SK-N-SH (cell line): ENCODE measurements around the gene RNF146. TPM values are rescaled to one million over a fixed set of nuclear protein-coding genes. Genes with fewer than 3 reads are reported as not detected.

Experiments
- CTCF ChIA-PET: fragments of 300-600, 350-600 bp; formaldehyde crosslinking; extraction: SDS; loops from one replicate; lab custom pipeline; 2021; lab: Yijun Ruan, JAX
- POLR2A ChIA-PET: fragments of 350-600 bp; sonication (Branson Sonifier 250); formaldehyde crosslinking; extraction: SDS; loops from one replicate; lab custom pipeline; 2020; ENCODE audit warnings: antibody characterized with exemption, inconsistent platforms; lab: Yijun Ruan, JAX
- DNase-seq: peaks from one replicate; pipeline ENCODE4 v3.0.0; 2012
- H2AFZ ChIP-seq: fragments of 200-600 bp; sonication (generic); 2 replicates; pipeline ENCODE4 v1.8.1; 2016; ENCODE audit warnings: antibody characterized with exemption, mild to moderate bottlenecking, low read depth
- H3F3A ChIP-seq: fragments of 200-600 bp; sonication (generic); replicated peaks from 2 replicates; pipeline ENCODE3; 2016; ENCODE audit warnings: antibody characterized with exemption, mild to moderate bottlenecking; ENCODE audit not compliant: insufficient read depth
- H3K27ac ChIP-seq, 2 experiments: fragments of 200-500 bp in 1 of 2; fragments of 200-600 bp in 1 of 2; sonication (Bioruptor generic) in 1 of 2; sonication (generic), shearing (Covaris generic) in 1 of 2; 2 replicates each; pipeline versions ENCODE4 v1.5.1 to v1.6.1; 2014 to 2016; ENCODE audit warnings: low read depth in 2 of 2, inconsistent platforms in 1 of 2, low read length in 1 of 2, mild to moderate bottlenecking in 1 of 2, mixed read lengths in 1 of 2
- H3K27me3 ChIP-seq: fragments of 200-600 bp; sonication (generic), shearing (Covaris generic); 2 replicates; pipeline ENCODE4 v1.6.1; 2016; ENCODE audit warnings: mixed run types; ENCODE audit not compliant: insufficient read depth
- H3K36me3 ChIP-seq, 2 experiments: fragments of 200-500 bp in 1 of 2; fragments of 200-600 bp in 1 of 2; sonication (Bioruptor generic) in 1 of 2; sonication (generic) in 1 of 2; replicated peaks in 1 of 2; 2 replicates each; pipeline versions ENCODE3 to v1.5.1; 2014 to 2016; ENCODE audit warnings: low read length in 1 of 2, mild to moderate bottlenecking in 1 of 2; ENCODE audit not compliant: insufficient read depth in 2 of 2, control insufficient read depth in 1 of 2
- H3K4me1 ChIP-seq, 2 experiments: fragments of 200-500 bp in 1 of 2; fragments of 200-600 bp in 1 of 2; sonication (Bioruptor generic) in 1 of 2; sonication (generic), shearing (Covaris generic) in 1 of 2; 2 replicates each; pipeline versions ENCODE4 v1.5.1 to v1.6.1; 2014 to 2016; ENCODE audit warnings: low read depth in 1 of 2, low read length in 1 of 2, mixed run types in 1 of 2; ENCODE audit not compliant: insufficient read depth in 2 of 2, control insufficient read depth in 1 of 2
- H3K4me2 ChIP-seq: fragments of 200-600 bp; sonication (generic), shearing (Covaris generic); 2 replicates; pipeline ENCODE4 v1.6.1; 2017; ENCODE audit warnings: mixed run types
- H3K4me3 ChIP-seq, 2 experiments: fragments of 200-500 bp in 1 of 2; fragments of 200-600 bp in 1 of 2; sonication (Bioruptor generic) in 1 of 2; sonication (generic), shearing (Covaris generic) in 1 of 2; 2 replicates each; pipeline versions ENCODE4 v1.5.1 to v1.8.1; 2014 to 2016; ENCODE audit warnings: low read depth in 2 of 2, inconsistent platforms in 1 of 2, low read length in 1 of 2, mild to moderate bottlenecking in 1 of 2, mixed read lengths in 1 of 2, moderate library complexity in 1 of 2
- H3K79me2 ChIP-seq: fragments of 200-600 bp; sonication (generic); 2 replicates; pipeline ENCODE4 v1.8.1; 2017; ENCODE audit warnings: mild to moderate bottlenecking; ENCODE audit not compliant: insufficient read depth
- H3K9ac ChIP-seq: fragments of 200-600 bp; sonication (generic); 2 replicates; pipeline ENCODE4 v1.6.1; 2017; ENCODE audit warnings: mixed run types
- H3K9me2 ChIP-seq: fragments of 200-600 bp; sonication (generic); 2 replicates; pipeline ENCODE4 v1.6.1; 2017; ENCODE audit warnings: mixed run types
- H3K9me3 ChIP-seq: fragments of 200-600 bp; sonication (generic); 2 replicates; pipeline ENCODE4 v1.6.1; 2017; ENCODE audit warnings: mixed run types, mild to moderate bottlenecking, moderate library complexity
- H4K20me1 ChIP-seq: fragments of 200-600 bp; sonication (generic); 2 replicates; pipeline ENCODE4 v1.6.1; 2017; ENCODE audit warnings: mild to moderate bottlenecking, mixed run types; ENCODE audit not compliant: insufficient read depth
- EZH2phosphoT487 ChIP-seq: fragments of 200-600 bp; sonication (generic); IDR thresholded peaks from 2 replicates; pipeline ENCODE4 v1.6.1; 2017; ENCODE audit warnings: low read depth, mixed run types, mild to moderate bottlenecking, antibody characterized with exemption, moderate library complexity, borderline replicate concordance
- FOXJ3 ChIP-seq: sonication (generic); formaldehyde crosslinking; IDR thresholded peaks from 2 replicates; pipeline ENCODE4 v1.5.1; 2020; ENCODE audit warnings: mild to moderate bottlenecking, missing genetic modification reagents
- JUND ChIP-seq: IDR thresholded peaks from 2 replicates; pipeline ENCODE4 v1.4.0; 2012
- MXI1 ChIP-seq: IDR thresholded peaks from 2 replicates; pipeline ENCODE4 v1.6.1; 2012; ENCODE audit warnings: mild to moderate bottlenecking, low read depth, low read length, improper control_type of control experiment
- NFIC ChIP-seq: IDR thresholded peaks from 2 replicates; pipeline ENCODE4 v1.4.0; 2012; ENCODE audit warnings: borderline replicate concordance
- RCOR1 ChIP-seq: fragments of 150-350 bp; IDR thresholded peaks from 2 replicates; pipeline ENCODE4 v1.6.1; 2017; ENCODE audit warnings: antibody characterized with exemption, low read length
- RXRA ChIP-seq: IDR thresholded peaks from 2 replicates; pipeline ENCODE4 v1.4.0; 2012; ENCODE audit warnings: low read depth, mild to moderate bottlenecking, borderline replicate concordance
- YY1 ChIP-seq: IDR thresholded peaks from 2 replicates; pipeline ENCODE4 v1.4.0; 2012; ENCODE audit warnings: low read depth, mild to moderate bottlenecking
- WGBS: methylation state at CpG from one replicate; pipeline ENCODE4 v1.1.6; 2017; ENCODE audit warnings: low lambda C conversion rate; 5-methylcytosine and 5-hydroxymethylcytosine counted together
- polyA plus RNA-seq, 3 experiments: library from polyadenylated mRNA; depleted of rRNA; stranded (reverse); fragments of >200 nt; gene quantifications; 2 replicates each; pipeline ENCODE4 v1.2.3, GENCODE V29; 2012
- TF ChIP-seq, protein P1 (sequence below): fragments of 200-600 bp; sonication (generic); IDR thresholded peaks from 2 replicates; pipeline ENCODE4 v1.6.1; 2017; ENCODE audit warnings: antibody characterized with exemption, mild to moderate bottlenecking, moderate library complexity
- TF ChIP-seq, protein P2 (sequence below): IDR thresholded peaks from 2 replicates; pipeline ENCODE4 v1.4.0; 2012; ENCODE audit warnings: low read depth
- TF ChIP-seq, protein P3 (sequence below): fragments of 150-350 bp; IDR thresholded peaks from 2 replicates; pipeline ENCODE4 v1.6.1; 2016; ENCODE audit warnings: mild to moderate bottlenecking, low read depth, low read length
- TF ChIP-seq, protein P4 (sequence below): IDR thresholded peaks from 2 replicates; pipeline ENCODE4; 2012

Gene RNF146
- polyA plus RNA-seq, 1 of the 3 experiments (the other 2 are of a cell fraction), result 29.2 TPM

DNA sequence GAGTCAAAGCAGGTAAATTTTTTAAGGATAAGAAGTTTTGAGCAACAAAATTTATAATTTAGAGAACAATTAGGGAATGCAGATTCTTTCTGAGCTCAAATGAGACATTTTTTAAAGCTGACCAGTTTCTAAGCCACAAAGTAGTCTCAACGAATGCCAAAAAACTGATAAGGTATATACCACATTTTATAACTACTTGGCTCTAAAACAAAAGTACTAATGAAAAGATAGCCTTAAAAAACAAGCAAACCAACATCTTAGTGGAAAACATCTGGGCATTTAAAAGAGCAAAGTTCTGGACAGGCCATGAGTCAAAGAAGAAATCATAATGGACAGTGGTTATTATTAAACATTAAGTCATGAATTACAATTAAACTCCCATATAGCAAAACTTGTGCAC, 23.2 kb upstream of the RNF146 start:
- no peaks in the 10 kb centered on the region for H3K4me1 ChIP-seq
- no peak overlapping the region for H3K4me3 ChIP-seq
- 8% methylated on average over 1 of the region's 1 CpG for WGBS
- no peak overlapping the region for H2AFZ ChIP-seq
- no peaks in the 10 kb centered on the region for H3K27me3 ChIP-seq
- no peaks in the 10 kb centered on the region for H3K79me2 ChIP-seq
- H3K27ac ChIP-seq, result no peak overlapping the region
- H3K4me2 ChIP-seq, result no peak overlapping the region
- POLR2A ChIA-PET, result no interaction called here
- H4K20me1 ChIP-seq, result no peaks in the 10 kb centered on the region
- H3K36me3 ChIP-seq, result no peaks in the 10 kb centered on the region
- DNase-seq, result no peak
- TF ChIP-seq FOXJ3 (CRISPR knock-in tag), result no peak
- no peak for TF ChIP-seq EZH2phosphoT487
- TF ChIP-seq, protein P1, sequence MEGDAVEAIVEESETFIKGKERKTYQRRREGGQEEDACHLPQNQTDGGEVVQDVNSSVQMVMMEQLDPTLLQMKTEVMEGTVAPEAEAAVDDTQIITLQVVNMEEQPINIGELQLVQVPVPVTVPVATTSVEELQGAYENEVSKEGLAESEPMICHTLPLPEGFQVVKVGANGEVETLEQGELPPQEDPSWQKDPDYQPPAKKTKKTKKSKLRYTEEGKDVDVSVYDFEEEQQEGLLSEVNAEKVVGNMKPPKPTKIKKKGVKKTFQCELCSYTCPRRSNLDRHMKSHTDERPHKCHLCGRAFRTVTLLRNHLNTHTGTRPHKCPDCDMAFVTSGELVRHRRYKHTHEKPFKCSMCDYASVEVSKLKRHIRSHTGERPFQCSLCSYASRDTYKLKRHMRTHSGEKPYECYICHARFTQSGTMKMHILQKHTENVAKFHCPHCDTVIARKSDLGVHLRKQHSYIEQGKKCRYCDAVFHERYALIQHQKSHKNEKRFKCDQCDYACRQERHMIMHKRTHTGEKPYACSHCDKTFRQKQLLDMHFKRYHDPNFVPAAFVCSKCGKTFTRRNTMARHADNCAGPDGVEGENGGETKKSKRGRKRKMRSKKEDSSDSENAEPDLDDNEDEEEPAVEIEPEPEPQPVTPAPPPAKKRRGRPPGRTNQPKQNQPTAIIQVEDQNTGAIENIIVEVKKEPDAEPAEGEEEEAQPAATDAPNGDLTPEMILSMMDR, result no peak
- no peak for TF ChIP-seq RXRA
- TF ChIP-seq, protein P2, sequence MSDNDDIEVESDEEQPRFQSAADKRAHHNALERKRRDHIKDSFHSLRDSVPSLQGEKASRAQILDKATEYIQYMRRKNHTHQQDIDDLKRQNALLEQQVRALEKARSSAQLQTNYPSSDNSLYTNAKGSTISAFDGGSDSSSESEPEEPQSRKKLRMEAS, result no peak
- TF ChIP-seq NFIC, result no peak
- no peaks in the 10 kb centered on the region for H3F3A ChIP-seq
- CTCF ChIA-PET, result interaction anchor here (1.5 kb wide), 1 partner anchor 23 kb away, joined by 3 read pairs; the partner anchor contains the start of gene RNF146
- H3K9me3 ChIP-seq, result no peaks in the 10 kb centered on the region; the same call in 1 of the 2 replicates
- H3K9me2 ChIP-seq, result no peaks in the 10 kb centered on the region
- no peak overlapping the region for H3K9ac ChIP-seq

DNA sequence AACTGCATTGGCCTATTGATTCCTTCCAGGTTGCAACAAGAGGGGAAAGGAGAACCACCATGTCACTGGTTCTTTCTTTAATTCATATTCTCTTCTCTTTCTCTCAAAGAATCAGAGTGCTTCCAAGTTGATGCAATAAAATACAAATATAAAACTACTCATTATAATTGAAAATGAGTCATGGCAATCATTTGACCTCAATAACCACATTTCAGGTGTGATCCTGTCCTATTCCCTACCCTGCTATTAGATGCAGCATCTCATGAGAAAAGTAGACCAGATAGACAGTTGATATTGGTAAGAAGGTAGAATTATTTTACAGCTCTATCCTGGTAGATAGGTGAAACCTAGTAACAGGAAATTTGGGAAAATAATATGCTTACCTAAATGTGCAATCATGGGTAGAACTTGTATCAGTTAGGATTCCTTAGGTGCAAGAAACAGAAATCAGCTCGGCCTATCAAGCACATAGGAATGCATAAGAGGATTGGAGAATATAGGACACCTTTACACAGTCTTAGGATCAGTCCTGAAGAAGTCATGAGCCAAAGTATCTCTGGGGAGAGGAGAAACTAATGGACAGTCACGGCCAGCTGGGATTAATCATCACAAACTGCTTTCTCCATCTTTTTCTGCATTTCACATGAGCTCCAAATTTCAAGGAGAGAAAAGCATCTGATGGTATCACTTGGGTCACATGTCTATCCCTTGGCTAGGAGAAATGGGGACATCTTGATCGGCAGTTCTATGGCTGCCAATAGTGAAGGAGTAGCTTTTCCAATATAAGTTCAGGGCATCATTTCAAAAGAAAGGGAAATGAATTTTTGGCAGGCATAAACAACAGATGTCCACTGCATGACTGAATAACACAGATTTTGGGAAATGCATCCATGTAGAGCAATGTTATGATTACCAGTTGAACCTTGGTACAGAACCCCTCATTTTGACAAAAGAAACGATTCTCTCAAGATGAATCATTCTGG, 19.3 kb upstream of the RNF146 start:
- WGBS, result 11% methylated on average over 4 of the region's 4 CpGs
- POLR2A ChIA-PET, result no interaction called here
- H3K9me2 ChIP-seq, result no peaks in the 10 kb centered on the region

More for the DNA sequence above, 19.3 kb upstream of the RNF146 start:
- H3K4me3 ChIP-seq, result no peak overlapping the region
- no peaks in the 10 kb centered on the region for H3K4me1 ChIP-seq
- no peaks in the 10 kb centered on the region for H3K27me3 ChIP-seq
- no peak overlapping the region for H3K4me2 ChIP-seq
- H4K20me1 ChIP-seq, result no peaks in the 10 kb centered on the region
- H3F3A ChIP-seq, result no peaks in the 10 kb centered on the region
- H3K79me2 ChIP-seq, result no peaks in the 10 kb centered on the region
- CTCF ChIA-PET, result interaction anchor here (1.0 kb wide), 1 partner anchor 16 kb away, joined by 4 read pairs; no protein-coding TSS in a partner anchor
- H2AFZ ChIP-seq, result no peak overlapping the region
- no peaks in the 10 kb centered on the region for H3K9me3 ChIP-seq
- no peaks in the 10 kb centered on the region for H3K36me3 ChIP-seq
- H3K9ac ChIP-seq, result no peak overlapping the region
- no peak for TF ChIP-seq JUND
- no peak for TF ChIP-seq RCOR1
- no peak for TF ChIP-seq YY1
- TF ChIP-seq, protein P3, sequence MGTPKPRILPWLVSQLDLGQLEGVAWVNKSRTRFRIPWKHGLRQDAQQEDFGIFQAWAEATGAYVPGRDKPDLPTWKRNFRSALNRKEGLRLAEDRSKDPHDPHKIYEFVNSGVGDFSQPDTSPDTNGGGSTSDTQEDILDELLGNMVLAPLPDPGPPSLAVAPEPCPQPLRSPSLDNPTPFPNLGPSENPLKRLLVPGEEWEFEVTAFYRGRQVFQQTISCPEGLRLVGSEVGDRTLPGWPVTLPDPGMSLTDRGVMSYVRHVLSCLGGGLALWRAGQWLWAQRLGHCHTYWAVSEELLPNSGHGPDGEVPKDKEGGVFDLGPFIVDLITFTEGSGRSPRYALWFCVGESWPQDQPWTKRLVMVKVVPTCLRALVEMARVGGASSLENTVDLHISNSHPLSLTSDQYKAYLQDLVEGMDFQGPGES, result no peak
- TF ChIP-seq, protein P4, sequence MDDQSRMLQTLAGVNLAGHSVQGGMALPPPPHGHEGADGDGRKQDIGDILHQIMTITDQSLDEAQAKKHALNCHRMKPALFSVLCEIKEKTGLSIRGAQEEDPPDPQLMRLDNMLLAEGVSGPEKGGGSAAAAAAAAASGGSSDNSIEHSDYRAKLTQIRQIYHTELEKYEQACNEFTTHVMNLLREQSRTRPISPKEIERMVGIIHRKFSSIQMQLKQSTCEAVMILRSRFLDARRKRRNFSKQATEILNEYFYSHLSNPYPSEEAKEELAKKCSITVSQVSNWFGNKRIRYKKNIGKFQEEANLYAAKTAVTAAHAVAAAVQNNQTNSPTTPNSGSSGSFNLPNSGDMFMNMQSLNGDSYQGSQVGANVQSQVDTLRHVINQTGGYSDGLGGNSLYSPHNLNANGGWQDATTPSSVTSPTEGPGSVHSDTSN, result no peak
- no peak for TF ChIP-seq MXI1
- TF ChIP-seq FOXJ3 (CRISPR knock-in tag), result no peak
- no peak overlapping the region for H3K27ac ChIP-seq
- no peak for DNase-seq
